Measurements from ENCODE around the gene PDX1.

DNA sequence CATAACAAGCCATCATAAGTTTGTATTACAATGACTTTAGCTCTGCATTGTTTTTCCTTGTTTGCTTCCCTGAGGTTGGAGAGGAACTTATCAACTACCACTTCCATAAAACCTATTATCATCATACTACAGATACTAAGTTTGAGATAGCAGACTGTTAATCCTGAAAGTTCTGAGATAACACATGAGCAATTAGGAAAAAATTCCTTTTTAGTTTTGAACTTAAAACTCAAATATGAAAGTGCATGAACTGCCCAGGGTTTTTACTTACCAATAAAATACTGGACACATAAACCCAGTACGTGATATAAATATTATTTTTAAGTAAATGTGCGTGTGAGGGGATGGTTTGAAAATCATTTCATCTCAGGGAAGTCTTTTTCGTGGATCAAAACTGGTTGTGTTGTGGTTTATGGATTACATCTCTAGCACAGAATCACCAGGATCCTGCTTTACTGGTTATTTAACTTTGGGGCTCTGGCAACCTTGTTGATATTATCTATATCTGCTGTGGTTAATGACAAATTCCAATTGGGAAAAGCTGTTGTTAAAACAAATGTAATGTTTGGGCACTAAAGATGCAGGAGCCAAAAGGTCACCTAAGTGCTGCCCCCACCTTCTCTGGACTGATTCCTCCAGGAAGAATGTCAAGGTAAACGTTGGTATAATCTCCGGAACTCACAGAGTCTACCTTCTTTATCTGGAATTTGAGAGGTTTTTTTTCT lies 36.9 kb downstream of the PDX1 start:
- TF ChIP-seq, protein P1, sequence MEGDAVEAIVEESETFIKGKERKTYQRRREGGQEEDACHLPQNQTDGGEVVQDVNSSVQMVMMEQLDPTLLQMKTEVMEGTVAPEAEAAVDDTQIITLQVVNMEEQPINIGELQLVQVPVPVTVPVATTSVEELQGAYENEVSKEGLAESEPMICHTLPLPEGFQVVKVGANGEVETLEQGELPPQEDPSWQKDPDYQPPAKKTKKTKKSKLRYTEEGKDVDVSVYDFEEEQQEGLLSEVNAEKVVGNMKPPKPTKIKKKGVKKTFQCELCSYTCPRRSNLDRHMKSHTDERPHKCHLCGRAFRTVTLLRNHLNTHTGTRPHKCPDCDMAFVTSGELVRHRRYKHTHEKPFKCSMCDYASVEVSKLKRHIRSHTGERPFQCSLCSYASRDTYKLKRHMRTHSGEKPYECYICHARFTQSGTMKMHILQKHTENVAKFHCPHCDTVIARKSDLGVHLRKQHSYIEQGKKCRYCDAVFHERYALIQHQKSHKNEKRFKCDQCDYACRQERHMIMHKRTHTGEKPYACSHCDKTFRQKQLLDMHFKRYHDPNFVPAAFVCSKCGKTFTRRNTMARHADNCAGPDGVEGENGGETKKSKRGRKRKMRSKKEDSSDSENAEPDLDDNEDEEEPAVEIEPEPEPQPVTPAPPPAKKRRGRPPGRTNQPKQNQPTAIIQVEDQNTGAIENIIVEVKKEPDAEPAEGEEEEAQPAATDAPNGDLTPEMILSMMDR (conservative IDR thresholded peaks at IDR 0.05) = no peak
- no peak for TF ChIP-seq ZFX (IDR thresholded peaks at IDR 0.05)
